ENCODE measurements around the gene SYTL2.

DNA sequence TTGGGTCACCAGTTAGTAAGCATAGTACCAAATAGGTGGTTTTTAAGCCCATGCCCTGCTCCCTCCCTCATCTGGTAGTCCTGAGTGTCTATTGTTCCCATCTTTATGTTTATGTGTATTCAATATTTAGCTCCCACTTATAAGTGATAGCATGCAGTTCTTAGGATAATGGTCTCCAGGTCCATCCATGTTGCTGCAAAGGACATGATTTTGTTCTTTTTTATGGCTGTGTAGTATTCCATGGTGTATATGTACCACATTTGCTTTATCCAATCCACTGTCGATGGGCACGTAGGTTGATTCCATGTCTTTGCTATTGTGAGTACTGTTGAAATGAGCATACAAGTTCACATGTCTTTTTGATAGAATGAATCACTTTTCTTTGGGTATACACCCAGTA lies 18.2 kb upstream of the SYTL2 start:
- no peak for TF ChIP-seq EZH2 (IDR thresholded peaks at IDR 0.05; ENCODE audit: borderline replicate concordance)
- TF ChIP-seq CTCF (IDR thresholded peaks at IDR 0.05; ENCODE audit: poor library complexity) = no peak
- TF ChIP-seq EZH2phosphoT487 (IDR thresholded peaks at IDR 0.05; ENCODE audit: low read depth, severe bottlenecking, unreplicated experiment) = no peak
